ENCODE measurements around the gene UHRF1. TPM values are rescaled to one million over a fixed set of nuclear protein-coding genes. Genes with fewer than 3 reads are reported as not detected.
"Not testable (repeated sequence)": the region's sequence is repeated elsewhere in the genome, so short reads cannot be mapped to it uniquely, and the experiment has no call there.

UHRF1 gene
- total RNA-seq, 1 donor from 2014 or later = 10.4 TPM

- DNase-seq = no peak
- H3K27me3 Mint-ChIP-seq (ENCODE audit: unreplicated experiment) = peaks cover 8% of the 10 kb centered on the region
Measured at GRCh38 chr19:4935444-4935843, 26.1 kb downstream of the UHRF1 start.

GRCh38 chr19:4937060-4937459 lies 27.8 kb downstream of the UHRF1 start:
- H3K4me3 Mint-ChIP-seq (ENCODE audit: unreplicated experiment) = no peak overlapping the region
- no peak overlapping the region for H3K27ac Mint-ChIP-seq (ENCODE audit: unreplicated experiment)
- H3K4me1 Mint-ChIP-seq (ENCODE audit: low read depth, unreplicated experiment) = peaks cover 5% of the 10 kb centered on the region
- DNase-seq = no peak
- H3K36me3 Mint-ChIP-seq (ENCODE audit: unreplicated experiment) = no peaks in the 10 kb centered on the region
- H3K27me3 Mint-ChIP-seq (ENCODE audit: unreplicated experiment) = peaks cover 8% of the 10 kb centered on the region
- H3K9me3 Mint-ChIP-seq (ENCODE audit: unreplicated experiment) = peaks cover 5% of the 10 kb centered on the region
- no peak for TF ChIP-seq CTCF (IDR thresholded peaks at IDR 0.05; ENCODE audit: partially characterized antibody, unreplicated experiment)

More at GRCh38 chr19:4935444-4935843, 26.1 kb downstream of the UHRF1 start:
- H3K9me3 Mint-ChIP-seq (ENCODE audit: unreplicated experiment) = peaks cover 5% of the 10 kb centered on the region
- no peak overlapping the region for H3K27ac Mint-ChIP-seq (ENCODE audit: unreplicated experiment)
- no peak overlapping the region for H3K4me3 Mint-ChIP-seq (ENCODE audit: unreplicated experiment)
- TF ChIP-seq CTCF (IDR thresholded peaks at IDR 0.05; ENCODE audit: partially characterized antibody, unreplicated experiment) = no peak
- peaks cover 5% of the 10 kb centered on the region for H3K4me1 Mint-ChIP-seq (ENCODE audit: low read depth, unreplicated experiment)
- H3K36me3 Mint-ChIP-seq (ENCODE audit: unreplicated experiment) = no peaks in the 10 kb centered on the region

GRCh38 chr19:4938461-4938860 lies 29.2 kb downstream of the UHRF1 start:
- not testable (repeated sequence) for H3K27ac Mint-ChIP-seq (ENCODE audit: unreplicated experiment); H3K9me3 Mint-ChIP-seq (ENCODE audit: unreplicated experiment); DNase-seq; H3K4me1 Mint-ChIP-seq (ENCODE audit: low read depth, unreplicated experiment); H3K36me3 Mint-ChIP-seq (ENCODE audit: unreplicated experiment); H3K4me3 Mint-ChIP-seq (ENCODE audit: unreplicated experiment); H3K27me3 Mint-ChIP-seq (ENCODE audit: unreplicated experiment)

GRCh38 chr19:4939466-4939865 lies 30.2 kb downstream of the UHRF1 start:
- H3K27ac Mint-ChIP-seq (ENCODE audit: unreplicated experiment) = no peak overlapping the region
- DNase-seq = no peak
- no peak for TF ChIP-seq CTCF (IDR thresholded peaks at IDR 0.05; ENCODE audit: partially characterized antibody, unreplicated experiment)
- peaks cover 5% of the 10 kb centered on the region for H3K9me3 Mint-ChIP-seq (ENCODE audit: unreplicated experiment)
- peaks cover 5% of the 10 kb centered on the region for H3K4me1 Mint-ChIP-seq (ENCODE audit: low read depth, unreplicated experiment)
- peaks cover 8% of the 10 kb centered on the region for H3K27me3 Mint-ChIP-seq (ENCODE audit: unreplicated experiment)
- H3K36me3 Mint-ChIP-seq (ENCODE audit: unreplicated experiment) = no peaks in the 10 kb centered on the region
- no peak overlapping the region for H3K4me3 Mint-ChIP-seq (ENCODE audit: unreplicated experiment)

- not testable (repeated sequence) for H3K27me3 Mint-ChIP-seq (ENCODE audit: unreplicated experiment); DNase-seq; H3K4me3 Mint-ChIP-seq (ENCODE audit: unreplicated experiment); H3K4me1 Mint-ChIP-seq (ENCODE audit: low read depth, unreplicated experiment); H3K9me3 Mint-ChIP-seq (ENCODE audit: unreplicated experiment); H3K27ac Mint-ChIP-seq (ENCODE audit: unreplicated experiment); H3K36me3 Mint-ChIP-seq (ENCODE audit: unreplicated experiment)
Measured at GRCh38 chr19:4941638-4942169, 32.4 kb downstream of the UHRF1 start.

GRCh38 chr19:4950650-4951049 lies 41.3 kb downstream of the UHRF1 start:
- not testable (repeated sequence) for H3K4me1 Mint-ChIP-seq (ENCODE audit: low read depth, unreplicated experiment); H3K9me3 Mint-ChIP-seq (ENCODE audit: unreplicated experiment); H3K27ac Mint-ChIP-seq (ENCODE audit: unreplicated experiment); H3K4me3 Mint-ChIP-seq (ENCODE audit: unreplicated experiment); H3K36me3 Mint-ChIP-seq (ENCODE audit: unreplicated experiment); DNase-seq
- H3K27me3 Mint-ChIP-seq (ENCODE audit: unreplicated experiment) = peaks cover 11% of the 10 kb centered on the region
